Measurements from ENCODE around the gene CPLX1. TPM values are rescaled to one million over a fixed set of nuclear protein-coding genes. Genes with fewer than 3 reads are reported as not detected.

The CPLX1 gene
- total RNA-seq, 1 experiment from 2014 or later = 3.5 TPM

- no peak overlapping the region for H3K4me3 Mint-ChIP-seq
- peaks cover 56% of the 10 kb centered on the region for H3K36me3 Mint-ChIP-seq
- no peak overlapping the region; the same call in 1 of the 2 replicates for H3K27ac Mint-ChIP-seq
- ATAC-seq (no peak), DNase-seq (ENCODE audit: low spot score) (no peak)
- ChIA-PET CTCF (no interaction called here), POLR2A (no interaction called here)
- no peaks in the 10 kb centered on the region for H3K27me3 Mint-ChIP-seq (ENCODE audit: low read depth)
- TF ChIP-seq CREB1 (CRISPR knock-in tag; IDR thresholded peaks at IDR 0.05) (no peak), ZNF425 (CRISPR knock-in tag; conservative IDR thresholded peaks at IDR 0.05) (no peak), E2F5 (CRISPR knock-in tag; IDR thresholded peaks at IDR 0.05) (no peak), MYBL2 (CRISPR knock-in tag; IDR thresholded peaks at IDR 0.05) (no peak), ELF4 (CRISPR knock-in tag; IDR thresholded peaks at IDR 0.05; ENCODE audit: low read depth) (no peak), ZNF138 (CRISPR knock-in tag; conservative IDR thresholded peaks at IDR 0.05) (no peak), JUN (CRISPR knock-in tag; IDR thresholded peaks at IDR 0.05) (no peak), ATF6 (CRISPR knock-in tag; IDR thresholded peaks at IDR 0.05) (no peak), GABPB1 (CRISPR knock-in tag; IDR thresholded peaks at IDR 0.05) (no peak), ZNF219 (CRISPR knock-in tag; IDR thresholded peaks at IDR 0.05; ENCODE audit: borderline replicate concordance) (no peak), NR2C2 (CRISPR knock-in tag; IDR thresholded peaks at IDR 0.05) (no peak)
- peaks cover 12% of the 10 kb centered on the region for H3K9me3 Mint-ChIP-seq
- H3K4me1 Mint-ChIP-seq = peaks cover 26% of the 10 kb centered on the region
Observed at GRCh38 chr4:772118-772517, 53.8 kb downstream of the CPLX1 start.

- Mint-ChIP-seq H3K27ac (no peak overlapping the region), H3K36me3 (peaks cover 55% of the 10 kb centered on the region), H3K4me3 (no peak overlapping the region), H3K4me1 (peaks cover 33% of the 10 kb centered on the region), H3K27me3 (ENCODE audit: low read depth) (no peaks in the 10 kb centered on the region), H3K9me3 (peaks cover 12% of the 10 kb centered on the region)
- ChIA-PET CTCF (no interaction called here), POLR2A (no interaction called here)
- DNase-seq (ENCODE audit: low spot score) (no peak), ATAC-seq (no peak)
- TF ChIP-seq NR2C2 (CRISPR knock-in tag; IDR thresholded peaks at IDR 0.05) (no peak), ATF2 (CRISPR knock-in tag; IDR thresholded peaks at IDR 0.05; ENCODE audit: borderline replicate concordance, low read depth) (no peak), CTCF (IDR thresholded peaks at IDR 0.05) (no peak), RELA (CRISPR knock-in tag; IDR thresholded peaks at IDR 0.05; ENCODE audit: borderline replicate concordance) (no peak), CBFB (CRISPR knock-in tag; IDR thresholded peaks at IDR 0.05; ENCODE audit: low read depth) (no peak), KAT7 (CRISPR knock-in tag; IDR thresholded peaks at IDR 0.05; ENCODE audit: borderline replicate concordance) (no peak), SMAD4 (CRISPR knock-in tag; IDR thresholded peaks at IDR 0.05) (no peak), ZBTB43 (CRISPR knock-in tag; IDR thresholded peaks at IDR 0.05) (no peak), CREB1 (CRISPR knock-in tag; IDR thresholded peaks at IDR 0.05) (no peak), TCF7 (CRISPR knock-in tag; IDR thresholded peaks at IDR 0.05; ENCODE audit: low read depth) (no peak), ZNF232 (CRISPR knock-in tag; IDR thresholded peaks at IDR 0.05) (no peak), NFATC4 (CRISPR knock-in tag; IDR thresholded peaks at IDR 0.05) (no peak)
Observed at GRCh38 chr4:771464-771863, 54.5 kb downstream of the CPLX1 start.
